UCSD-AML1 (cell line): ENCODE data around the gene NETO1.

Experiments used
- DNase-seq: peaks from one replicate; lab custom pipeline; 2025; ENCODE audit not compliant: unreplicated experiment; lab: John Stamatoyannopoulos, UW

NETO1 gene

GRCh38 chr18:72727776-72728175 lies 140.0 kb downstream of the NETO1 start:
- DNase-seq = no peak

GRCh38 chr18:72727038-72727655 lies 140.6 kb downstream of the NETO1 start:
- DNase-seq = no peak

- no peak for DNase-seq
These were observed 141.6 kb downstream of the NETO1 start for GRCh38 chr18:72726201-72726600.

- DNase-seq = no peak
These were observed 146.5 kb downstream of the NETO1 start for GRCh38 chr18:72721330-72721729.

- DNase-seq = no peak
These were observed 147.7 kb downstream of the NETO1 start for GRCh38 chr18:72720116-72720515.

GRCh38 chr18:72704202-72704601 lies 163.6 kb downstream of the NETO1 start:
- no peak for DNase-seq

- DNase-seq = no peak
These were observed 166.7 kb downstream of the NETO1 start for GRCh38 chr18:72700961-72701710.

- DNase-seq = no peak
These were observed 170.1 kb downstream of the NETO1 start for GRCh38 chr18:72697706-72698105.

GRCh38 chr18:72692595-72692994 lies 175.2 kb downstream of the NETO1 start:
- no peak for DNase-seq
